OCI-LY3 (cell line): Measurements from ENCODE around the gene CCDC66.

Source experiments
- EZH2phosphoT487 ChIP-seq: fragments of 200-600 bp; shearing (Covaris generic); IDR thresholded peaks from 2 replicates; pipeline ENCODE4 v1.6.1; 2018; ENCODE audit warnings: antibody characterized with exemption, mixed run types, low read depth
- TF ChIP-seq, protein P1 (sequence below): fragments of 200-600, 300-600 bp; sonication (generic); IDR thresholded peaks from 2 replicates; pipeline ENCODE4 v1.5.1; 2014; ENCODE audit warnings: antibody characterized with exemption, low read length, low read depth

DNA sequence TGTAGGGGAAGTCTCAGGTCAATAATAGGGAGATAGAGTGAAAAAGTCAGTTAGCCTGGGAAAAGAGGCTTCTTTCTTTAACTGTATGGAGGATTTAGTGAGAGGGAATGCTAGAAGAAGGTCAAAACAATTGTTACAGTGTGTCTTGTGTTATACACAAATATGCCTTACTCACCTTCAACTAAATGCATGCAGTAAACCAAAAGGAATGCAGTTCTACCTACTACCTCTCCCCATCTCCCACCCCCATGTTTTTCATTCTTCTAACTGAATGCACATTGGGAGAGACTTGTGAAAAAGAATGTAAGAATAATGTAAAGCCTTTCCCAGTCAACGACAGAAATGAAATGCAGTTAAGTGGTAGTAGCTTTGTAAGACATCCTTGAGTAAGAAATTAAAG, 33.8 kb downstream of the CCDC66 start:
- TF ChIP-seq, protein P1, sequence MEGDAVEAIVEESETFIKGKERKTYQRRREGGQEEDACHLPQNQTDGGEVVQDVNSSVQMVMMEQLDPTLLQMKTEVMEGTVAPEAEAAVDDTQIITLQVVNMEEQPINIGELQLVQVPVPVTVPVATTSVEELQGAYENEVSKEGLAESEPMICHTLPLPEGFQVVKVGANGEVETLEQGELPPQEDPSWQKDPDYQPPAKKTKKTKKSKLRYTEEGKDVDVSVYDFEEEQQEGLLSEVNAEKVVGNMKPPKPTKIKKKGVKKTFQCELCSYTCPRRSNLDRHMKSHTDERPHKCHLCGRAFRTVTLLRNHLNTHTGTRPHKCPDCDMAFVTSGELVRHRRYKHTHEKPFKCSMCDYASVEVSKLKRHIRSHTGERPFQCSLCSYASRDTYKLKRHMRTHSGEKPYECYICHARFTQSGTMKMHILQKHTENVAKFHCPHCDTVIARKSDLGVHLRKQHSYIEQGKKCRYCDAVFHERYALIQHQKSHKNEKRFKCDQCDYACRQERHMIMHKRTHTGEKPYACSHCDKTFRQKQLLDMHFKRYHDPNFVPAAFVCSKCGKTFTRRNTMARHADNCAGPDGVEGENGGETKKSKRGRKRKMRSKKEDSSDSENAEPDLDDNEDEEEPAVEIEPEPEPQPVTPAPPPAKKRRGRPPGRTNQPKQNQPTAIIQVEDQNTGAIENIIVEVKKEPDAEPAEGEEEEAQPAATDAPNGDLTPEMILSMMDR = no peak
- no peak for TF ChIP-seq EZH2phosphoT487
